ENCODE data around the gene ENOX2.

GRCh38 chrX:130714665-130715064, 188.3 kb downstream of the ENOX2 start:
- TF ChIP-seq CTCF (conservative IDR thresholded peaks at IDR 0.05 in 1 of 2, IDR thresholded peaks at IDR 0.05 in 1 of 2; ENCODE audit: low read depth in 1 of 2, low read length in 2 of 2), result no peak
- TF ChIP-seq EZH2 (IDR thresholded peaks at IDR 0.05; ENCODE audit: low read length, missing control alignments), result no peak

All from fibroblast of lung (primary cell).